GM18526 (cell line): ENCODE measurements around the gene PRAMEF25.
"Not testable (repeated sequence)": the region's sequence is repeated elsewhere in the genome, so short reads cannot be mapped to it uniquely, and the experiment has no call there.

Source experiments
- POLR2A ChIP-seq: IDR thresholded peaks from 3 replicates; pipeline ENCODE4 v1.6.1; 2011; ENCODE audit not compliant: insufficient read length; ENCODE audit errors: extremely low read depth

The PRAMEF25 gene

GRCh38 chr1:13070474-13070873, at the start of gene PRAMEF25:
PRAMEF25 (plus strand) TSS chr1:13070774; CDS start chr1:13073694, 2,920 bp downstream.
- not testable (repeated sequence) for TF ChIP-seq POLR2A

GRCh38 chr1:13056475-13056874, 14.1 kb upstream of the PRAMEF25 start, which contains the start of gene PRAMEF27:
PRAMEF27 (minus strand) TSS chr1:13056575; CDS start chr1:13053659, 2,916 bp downstream.
- not testable (repeated sequence) for TF ChIP-seq POLR2A

GRCh38 chr1:13116754-13117153, 46.2 kb downstream of the PRAMEF25 start, which contains the start of gene HNRNPCL2:
HNRNPCL2 (minus strand) TSS chr1:13116854; CDS start chr1:13116400, 454 bp downstream.
- TF ChIP-seq POLR2A, result not testable (repeated sequence)
